Gastroesophageal sphincter (tissue), 3 donors: ENCODE results near the gene ZNF664.

ENCODE experiments used
- POLR2A ChIP-seq, 2 donors: fragments of 450-650 bp; IDR thresholded peaks; one replicate each; pipeline ENCODE4 v1.6.1; 2017; ENCODE audit warnings: antibody characterized with exemption in 2 of 2, mild to moderate bottlenecking in 2 of 2, moderate library complexity in 1 of 2
- POLR2AphosphoS5 ChIP-seq: sonication (generic); formaldehyde crosslinking; IDR thresholded peaks from one replicate; pipeline ENCODE4 v1.6.1; 2017; ENCODE audit warnings: antibody characterized with exemption
- TF ChIP-seq, protein P1 (sequence below), 4 experiments: fragments of 200-600 bp in 2 of 4; fragments of 450-650 bp in 2 of 4; sonication (generic) in 1 of 4; IDR thresholded peaks; one replicate each; pipeline ENCODE4 v1.5.1; 2017 to 2019; ENCODE audit warnings: antibody characterized with exemption in 4 of 4, mild to moderate bottlenecking in 2 of 4, moderate library complexity in 2 of 4

DNA sequence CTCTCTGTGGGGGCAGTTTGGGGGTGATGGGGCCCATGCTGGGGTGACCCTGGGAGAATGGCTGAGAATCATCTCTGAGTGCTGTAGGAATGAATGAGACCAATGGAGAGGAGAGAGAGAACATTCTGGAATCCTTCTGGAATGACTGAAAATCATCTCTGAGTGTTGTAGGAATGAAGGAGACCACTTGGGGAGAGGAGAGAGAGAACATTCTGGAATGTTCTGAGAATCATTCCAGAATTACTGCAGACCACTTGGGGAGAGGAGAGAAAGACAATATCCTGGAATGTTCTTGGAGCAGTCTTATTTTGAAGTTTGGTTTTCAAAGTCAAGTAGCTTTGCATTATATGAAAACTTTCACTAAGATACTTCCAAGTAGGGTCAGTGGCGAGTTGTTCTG is 64.3 kb downstream of the ZNF664 start:
- TF ChIP-seq, protein P1, sequence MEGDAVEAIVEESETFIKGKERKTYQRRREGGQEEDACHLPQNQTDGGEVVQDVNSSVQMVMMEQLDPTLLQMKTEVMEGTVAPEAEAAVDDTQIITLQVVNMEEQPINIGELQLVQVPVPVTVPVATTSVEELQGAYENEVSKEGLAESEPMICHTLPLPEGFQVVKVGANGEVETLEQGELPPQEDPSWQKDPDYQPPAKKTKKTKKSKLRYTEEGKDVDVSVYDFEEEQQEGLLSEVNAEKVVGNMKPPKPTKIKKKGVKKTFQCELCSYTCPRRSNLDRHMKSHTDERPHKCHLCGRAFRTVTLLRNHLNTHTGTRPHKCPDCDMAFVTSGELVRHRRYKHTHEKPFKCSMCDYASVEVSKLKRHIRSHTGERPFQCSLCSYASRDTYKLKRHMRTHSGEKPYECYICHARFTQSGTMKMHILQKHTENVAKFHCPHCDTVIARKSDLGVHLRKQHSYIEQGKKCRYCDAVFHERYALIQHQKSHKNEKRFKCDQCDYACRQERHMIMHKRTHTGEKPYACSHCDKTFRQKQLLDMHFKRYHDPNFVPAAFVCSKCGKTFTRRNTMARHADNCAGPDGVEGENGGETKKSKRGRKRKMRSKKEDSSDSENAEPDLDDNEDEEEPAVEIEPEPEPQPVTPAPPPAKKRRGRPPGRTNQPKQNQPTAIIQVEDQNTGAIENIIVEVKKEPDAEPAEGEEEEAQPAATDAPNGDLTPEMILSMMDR (IDR thresholded peaks at IDR 0.05): no peak
- no peak for TF ChIP-seq POLR2AphosphoS5
- TF ChIP-seq POLR2A (IDR thresholded peaks at IDR 0.05): no peak
